SK-N-MC (cell line): ENCODE results near the gene EPB41L1.

ENCODE experiments used
- DNase-seq: peaks from one replicate; pipeline ENCODE4 v3.0.0-alpha.2; 2011; ENCODE audit warnings: low read depth, low spot score
- H3K27ac ChIP-seq: fragments of 200-600 bp; sonication (generic); 2 replicates; pipeline ENCODE4 v1.5.1; 2016; ENCODE audit warnings: mixed run types
- H3K36me3 ChIP-seq: fragments of 200-600 bp; sonication (generic); 2 replicates; pipeline ENCODE4 v1.6.1; 2017; ENCODE audit warnings: antibody characterized with exemption, low read length, mixed read lengths; ENCODE audit not compliant: insufficient read depth
- H3K4me3 ChIP-seq: fragments of 200-600 bp; sonication (generic); 2 replicates; pipeline ENCODE4 v1.5.1; 2016
- H3K9ac ChIP-seq: fragments of 200-600 bp; sonication (generic); 2 replicates; pipeline ENCODE4 v1.8.0; 2017; ENCODE audit warnings: mixed run types, mixed read lengths; ENCODE audit not compliant: insufficient read length
- H3K9me3 ChIP-seq: fragments of 200-600 bp; sonication (generic); 2 replicates; pipeline ENCODE4 v1.6.1; 2017; ENCODE audit warnings: low read depth, mild to moderate bottlenecking, antibody characterized with exemption, low read length, moderate library complexity, mixed read lengths
- EZH2 ChIP-seq: fragments of 200-600 bp; sonication (generic); IDR thresholded peaks from one replicate; pipeline ENCODE4 v1.6.1; 2017; ENCODE audit warnings: antibody characterized with exemption
- FOXP2 ChIP-seq: optimal IDR thresholded peaks from 2 replicates; pipeline ENCODE3; 2011; ENCODE audit warnings: mild to moderate bottlenecking, moderate library complexity; ENCODE audit not compliant: insufficient read depth; ENCODE audit errors: extremely low read length, control extremely low read depth
- POLR2AphosphoS5 ChIP-seq: IDR thresholded peaks from 2 replicates; pipeline ENCODE4 v1.6.1; 2012; ENCODE audit warnings: mild to moderate bottlenecking, low read depth, low read length, borderline replicate concordance

EPB41L1 gene

DNA sequence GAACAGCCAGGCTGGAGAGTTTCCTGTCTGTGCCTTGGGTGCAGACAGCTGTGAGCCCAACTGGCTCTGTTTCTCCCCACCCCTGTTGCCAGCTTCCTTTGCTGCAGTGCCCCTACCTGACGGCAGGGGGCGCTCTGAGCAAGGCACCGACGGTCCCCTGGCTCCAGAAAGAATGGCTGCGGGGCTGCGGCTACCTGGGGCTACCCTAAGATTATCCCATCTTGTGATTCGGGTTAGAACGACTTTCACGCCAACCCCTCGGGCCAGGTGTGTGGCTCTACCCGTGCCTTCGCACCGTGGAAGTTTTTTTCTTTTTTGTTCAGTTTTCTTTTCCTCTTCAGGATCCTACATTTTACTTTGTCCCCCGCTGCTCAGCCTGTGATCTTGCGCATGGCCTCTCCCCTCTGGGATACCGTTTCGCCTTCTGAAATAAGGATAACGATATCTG lies 48.4 kb downstream of the EPB41L1 start:
- no peak for TF ChIP-seq POLR2AphosphoS5
- no peak for TF ChIP-seq EZH2
- no peak for TF ChIP-seq FOXP2
- H3K9me3 ChIP-seq: no peaks in the 10 kb centered on the region
- H3K36me3 ChIP-seq: no peaks in the 10 kb centered on the region
- no peak overlapping the region for H3K9ac ChIP-seq
- H3K4me3 ChIP-seq: no peak overlapping the region
- no peak overlapping the region for H3K27ac ChIP-seq
- no peak for DNase-seq

DNA sequence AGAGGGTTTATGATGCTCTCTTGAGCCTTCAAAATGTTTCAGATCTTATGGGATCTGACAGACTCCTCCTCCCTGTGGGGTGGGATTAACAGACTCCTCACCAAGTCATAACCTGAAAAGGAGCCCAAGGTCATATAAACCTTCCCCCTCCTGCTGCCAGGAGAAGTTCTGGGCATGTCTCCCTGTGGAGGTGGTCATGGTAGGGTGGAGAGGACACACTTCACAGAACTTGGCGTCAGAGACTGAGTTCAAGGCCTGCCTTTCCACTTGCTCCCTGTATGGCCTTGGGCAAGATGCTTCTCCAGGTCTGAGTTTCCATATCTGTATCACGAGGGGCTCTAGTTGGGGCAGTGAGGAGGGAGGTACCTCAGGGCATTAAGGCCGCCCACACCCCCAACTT lies 49.3 kb downstream of the EPB41L1 start:
- no peaks in the 10 kb centered on the region for H3K36me3 ChIP-seq
- TF ChIP-seq EZH2: no peak
- TF ChIP-seq POLR2AphosphoS5: no peak
- no peak for TF ChIP-seq FOXP2
- H3K9me3 ChIP-seq: no peaks in the 10 kb centered on the region
- H3K4me3 ChIP-seq: no peak overlapping the region
- no peak overlapping the region for H3K9ac ChIP-seq
- H3K27ac ChIP-seq: no peak overlapping the region
- DNase-seq: no peak

DNA sequence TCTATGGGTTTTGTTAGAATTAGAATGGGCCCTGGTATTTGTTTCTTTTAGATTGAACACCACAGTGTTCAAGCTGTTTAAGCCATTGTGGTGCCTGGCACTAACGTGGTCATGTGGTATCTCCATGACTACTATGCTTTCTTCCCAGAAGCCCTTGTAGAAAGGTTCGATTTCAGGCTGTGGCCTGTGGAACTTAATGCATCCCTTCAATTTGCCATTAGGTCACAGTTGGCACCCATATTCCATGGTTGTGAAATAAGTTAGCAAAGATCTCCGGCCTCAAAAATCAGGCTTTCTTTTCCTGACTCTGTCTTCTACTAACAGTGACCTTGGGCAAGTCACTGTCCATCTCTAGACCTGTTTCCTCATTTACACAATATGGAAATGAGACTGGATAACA lies 50.5 kb downstream of the EPB41L1 start:
- TF ChIP-seq EZH2: no peak
- TF ChIP-seq POLR2AphosphoS5: no peak
- no peak for TF ChIP-seq FOXP2
- H3K36me3 ChIP-seq: no peaks in the 10 kb centered on the region
- H3K9ac ChIP-seq: no peak overlapping the region
- no peak overlapping the region for H3K4me3 ChIP-seq
- no peak overlapping the region for H3K27ac ChIP-seq
- DNase-seq: no peak
- H3K9me3 ChIP-seq: no peaks in the 10 kb centered on the region

DNA sequence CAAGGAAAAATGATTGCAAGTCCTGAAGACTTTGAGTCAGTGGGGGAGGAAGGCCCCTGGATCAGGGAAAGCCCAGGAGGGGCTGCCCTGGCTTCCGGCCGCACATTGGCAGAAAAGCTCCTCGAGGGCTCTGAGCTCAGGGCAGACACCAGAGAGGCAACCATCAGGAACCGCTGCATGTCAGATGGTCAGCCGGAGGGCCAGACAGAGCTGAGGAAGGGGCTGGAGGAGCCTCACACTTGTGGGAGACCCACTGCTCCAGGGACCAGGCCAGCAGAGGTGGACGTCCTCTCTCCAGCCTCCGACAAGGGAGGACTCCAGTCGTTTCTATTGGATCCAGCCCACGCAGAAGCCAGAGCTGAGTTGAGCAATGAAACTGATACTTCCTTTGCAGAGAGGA lies 51.5 kb downstream of the EPB41L1 start:
- no peak for TF ChIP-seq POLR2AphosphoS5
- no peak for TF ChIP-seq FOXP2
- TF ChIP-seq EZH2: no peak
- Histone ChIP-seq H3K9ac (no peak overlapping the region), H3K9me3 (no peaks in the 10 kb centered on the region), H3K36me3 (no peaks in the 10 kb centered on the region), H3K27ac (no peak overlapping the region), H3K4me3 (no peak overlapping the region)
- DNase-seq: no peak

DNA sequence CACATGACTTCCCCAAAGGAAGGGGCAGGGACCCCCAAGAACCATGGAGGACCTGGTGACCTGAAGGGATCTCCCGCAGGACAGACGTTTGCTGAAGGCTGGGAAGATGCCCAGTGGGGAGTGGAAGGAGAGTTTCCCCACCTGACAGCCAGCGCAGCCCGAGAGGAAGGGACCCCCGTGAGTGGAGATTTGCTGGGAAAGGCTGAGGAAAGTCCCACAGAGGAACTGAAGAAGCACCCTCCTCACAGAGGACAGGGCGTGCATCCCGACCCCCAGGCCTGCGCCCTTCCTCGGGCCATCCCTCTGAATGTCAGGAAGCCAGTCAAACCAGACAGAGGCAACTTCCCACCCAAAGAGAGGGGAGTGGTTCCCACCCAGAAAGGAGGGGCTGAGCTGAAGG lies 52.1 kb downstream of the EPB41L1 start:
- H3K9ac ChIP-seq: no peak overlapping the region
- no peak for TF ChIP-seq POLR2AphosphoS5
- no peak for TF ChIP-seq EZH2
- no peak for TF ChIP-seq FOXP2

DNA sequence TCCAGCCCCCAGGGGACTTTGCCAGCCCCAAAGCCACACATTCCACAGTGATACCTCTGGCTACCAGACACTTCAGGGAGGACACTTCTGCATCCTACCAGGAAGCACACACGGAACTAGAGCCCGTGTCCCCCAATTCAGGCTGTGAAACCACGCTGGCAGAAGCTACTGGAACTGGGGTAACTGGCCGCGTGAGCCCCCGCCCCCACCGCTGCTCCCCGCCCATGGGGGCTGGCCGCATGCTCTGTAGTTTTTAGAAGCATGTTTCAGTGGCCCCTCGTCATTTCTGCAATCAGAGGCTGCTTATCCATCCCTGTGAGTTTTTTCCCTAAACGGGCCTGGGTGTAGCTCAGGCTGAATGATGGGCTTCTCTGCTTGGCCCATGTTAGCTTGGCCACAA lies 53.1 kb downstream of the EPB41L1 start:
- no peak overlapping the region for H3K9ac ChIP-seq
- H3K4me3 ChIP-seq: no peak overlapping the region
- H3K27ac ChIP-seq: no peak overlapping the region
- H3K36me3 ChIP-seq: no peaks in the 10 kb centered on the region
- no peak for TF ChIP-seq EZH2
- TF ChIP-seq POLR2AphosphoS5: no peak
- no peak for TF ChIP-seq FOXP2
- DNase-seq: no peak
- no peaks in the 10 kb centered on the region for H3K9me3 ChIP-seq

More for the DNA sequence above, 52.1 kb downstream of the EPB41L1 start:
- Histone ChIP-seq H3K4me3 (no peak overlapping the region), H3K27ac (no peak overlapping the region), H3K36me3 (no peaks in the 10 kb centered on the region), H3K9me3 (no peaks in the 10 kb centered on the region)
- no peak for DNase-seq

DNA sequence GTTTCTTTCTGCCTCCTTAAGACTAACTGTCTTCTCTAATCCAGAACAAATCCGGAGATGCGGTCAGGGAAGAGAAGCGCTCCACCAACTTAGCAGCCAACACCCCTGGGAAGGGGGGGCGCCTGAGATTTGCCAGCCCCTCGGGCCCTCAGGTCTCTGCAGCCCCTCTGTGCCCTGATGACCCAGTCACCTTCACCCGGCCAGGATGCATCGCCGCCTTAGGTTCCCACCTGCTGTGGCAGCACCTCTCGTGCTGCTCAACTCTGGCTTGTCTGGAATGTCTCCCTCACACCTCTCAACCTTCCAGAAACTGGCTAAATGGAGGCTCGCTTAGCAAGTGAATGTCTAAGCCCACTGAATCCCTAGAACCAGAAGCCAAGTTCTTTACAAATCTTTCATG lies 53.7 kb downstream of the EPB41L1 start:
- Histone ChIP-seq H3K9ac (no peak overlapping the region), H3K36me3 (no peaks in the 10 kb centered on the region), H3K4me3 (no peak overlapping the region), H3K27ac (no peak overlapping the region), H3K9me3 (no peaks in the 10 kb centered on the region)
- no peak for DNase-seq
- no peak for TF ChIP-seq EZH2

DNA sequence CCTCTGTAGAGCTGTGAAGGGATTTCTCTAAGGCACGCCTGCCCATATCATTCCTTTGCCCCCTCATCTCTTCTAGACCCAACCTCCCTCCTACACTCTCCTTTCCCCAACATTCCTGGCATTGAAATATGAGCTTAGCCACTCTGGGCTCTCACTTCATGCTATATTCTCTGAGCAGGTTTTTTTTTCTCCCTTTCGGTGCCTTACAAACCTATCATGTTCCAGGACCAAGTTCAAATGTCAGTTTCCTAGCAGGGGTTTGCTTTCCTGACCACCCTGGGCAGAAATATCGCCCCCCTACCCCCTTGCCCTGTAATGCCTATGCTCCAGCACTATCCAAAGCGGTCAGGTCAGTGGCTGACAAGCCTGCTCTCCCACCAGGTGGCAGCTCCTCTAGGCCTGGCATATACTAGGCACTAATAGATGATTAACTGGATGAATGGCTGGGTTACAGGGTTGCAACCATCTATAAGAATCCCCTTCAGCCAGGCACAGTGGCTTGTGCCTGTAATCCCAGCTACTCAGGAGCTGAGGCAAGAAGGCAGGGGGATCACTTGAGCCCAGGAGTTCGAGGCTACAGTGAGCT lies 56.0 kb downstream of the EPB41L1 start:
- Histone ChIP-seq H3K9me3 (no peaks in the 10 kb centered on the region), H3K9ac (no peak overlapping the region), H3K4me3 (no peak overlapping the region), H3K36me3 (no peaks in the 10 kb centered on the region), H3K27ac (no peak overlapping the region)
- TF ChIP-seq FOXP2 (no peak), EZH2 (no peak), POLR2AphosphoS5 (no peak)
- no peak for DNase-seq

DNA sequence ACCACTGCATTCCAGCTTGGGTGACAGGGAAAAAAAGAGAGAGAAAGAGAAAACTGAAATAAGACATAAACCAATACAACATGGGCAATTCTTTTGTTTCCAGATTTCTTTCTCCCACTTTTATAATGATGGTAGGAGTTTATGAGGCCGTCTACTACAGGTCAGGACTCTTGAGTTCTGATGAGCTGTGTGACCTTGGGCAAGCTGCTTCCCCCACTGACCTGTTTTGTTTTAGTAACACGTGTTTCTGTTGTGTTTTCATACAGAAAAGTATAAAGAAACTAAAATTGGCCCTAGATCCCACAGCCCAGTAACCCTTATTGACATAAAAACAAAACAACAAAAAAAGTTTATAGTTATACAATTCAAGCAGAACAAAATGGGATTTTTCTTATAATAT lies 58.8 kb downstream of the EPB41L1 start:
- no peaks in the 10 kb centered on the region for H3K36me3 ChIP-seq
- H3K9ac ChIP-seq: no peak overlapping the region
- H3K27ac ChIP-seq: no peak overlapping the region
- no peak overlapping the region for H3K4me3 ChIP-seq
- no peaks in the 10 kb centered on the region for H3K9me3 ChIP-seq
- TF ChIP-seq FOXP2: no peak
- no peak for TF ChIP-seq EZH2
- no peak for TF ChIP-seq POLR2AphosphoS5
- DNase-seq: no peak
